Stimulated activated CD4-positive, alpha-beta T cell treated with anti-CD3 and anti-CD28 coated beads, TNF-alpha, amount 100 ng/mL, for 48 hours (primary cell): ENCODE results near the gene RARA.
"Not testable (repeated sequence)": the region's sequence is repeated elsewhere in the genome, so short reads cannot be mapped to it uniquely, and the experiment has no call there.

Experiments used
- DNase-seq, 3 donors: peaks; one replicate each; pipeline ENCODE4 v3.0.0-alpha.2; 2020; ENCODE audit warnings: low read depth in 3 of 3

The RARA gene

DNA sequence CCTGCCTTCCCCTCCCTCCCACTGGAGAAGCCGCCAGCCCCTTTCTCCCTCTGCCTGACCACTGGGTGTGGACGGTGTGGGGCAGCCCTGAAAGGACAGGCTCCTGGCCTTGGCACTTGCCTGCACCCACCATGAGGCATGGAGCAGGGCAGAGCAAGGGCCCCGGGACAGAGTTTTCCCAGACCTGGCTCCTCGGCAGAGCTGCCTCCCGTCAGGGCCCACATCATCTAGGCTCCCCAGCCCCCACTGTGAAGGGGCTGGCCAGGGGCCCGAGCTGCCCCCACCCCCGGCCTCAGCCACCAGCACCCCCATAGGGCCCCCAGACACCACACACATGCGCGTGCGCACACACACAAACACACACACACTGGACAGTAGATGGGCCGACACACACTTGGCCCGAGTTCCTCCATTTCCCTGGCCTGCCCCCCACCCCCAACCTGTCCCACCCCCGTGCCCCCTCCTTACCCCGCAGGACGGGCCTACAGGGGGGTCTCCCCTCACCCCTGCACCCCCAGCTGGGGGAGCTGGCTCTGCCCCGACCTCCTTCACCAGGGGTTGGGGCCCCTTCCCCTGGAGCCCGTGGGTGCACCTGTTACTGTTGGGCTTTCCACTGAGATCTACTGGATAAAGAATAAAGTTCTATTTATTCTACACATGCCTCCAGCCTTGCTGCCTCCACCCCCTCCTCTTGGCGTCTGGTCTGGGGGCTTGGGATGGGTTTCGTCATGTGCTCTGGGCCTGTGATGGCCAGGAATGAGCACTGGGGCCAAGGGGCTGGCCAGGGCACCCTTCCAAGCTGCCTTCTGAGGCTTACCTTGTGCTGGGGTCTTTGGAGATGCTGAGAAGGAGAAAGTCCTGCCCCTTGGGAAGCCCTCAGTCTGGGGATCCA, 48.3 kb downstream of the RARA start:
- DNase-seq = no peak

DNA sequence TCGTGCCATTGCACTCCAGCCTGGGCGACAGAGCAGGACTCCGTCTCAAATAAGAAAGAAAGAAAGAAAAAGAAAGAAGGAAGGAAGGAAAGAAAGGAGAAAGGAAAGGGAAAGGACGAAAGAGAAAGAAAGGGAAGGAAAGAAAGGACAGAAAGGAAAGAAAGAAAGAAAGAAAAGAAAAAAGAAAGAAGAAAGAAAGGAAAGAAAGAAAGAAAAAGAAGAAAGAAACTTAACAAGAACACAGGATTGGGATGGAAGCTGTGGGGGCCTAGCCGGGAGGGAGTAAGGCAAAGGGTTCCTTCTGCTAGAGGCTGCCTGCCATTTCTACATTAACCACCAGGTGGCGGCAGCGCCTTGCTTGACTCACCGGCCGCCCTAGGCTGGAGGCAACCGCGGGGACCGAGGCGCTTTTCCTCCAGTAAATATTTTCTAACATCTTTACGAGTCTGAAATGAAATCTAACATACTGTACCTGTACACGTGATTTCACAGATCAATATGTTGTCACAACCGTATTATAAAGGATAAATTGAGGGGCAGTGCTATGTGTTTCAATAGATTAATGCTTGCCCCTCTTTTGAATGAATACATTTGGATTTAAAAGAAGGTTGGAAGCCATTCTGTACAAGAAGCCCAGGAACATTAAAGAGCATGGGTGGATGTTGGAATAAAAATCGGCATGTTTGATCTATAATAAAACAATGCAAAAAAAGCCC, 49.5 kb downstream of the RARA start:
- DNase-seq = peak; percentile 76 to 87 (median 84)

DNA sequence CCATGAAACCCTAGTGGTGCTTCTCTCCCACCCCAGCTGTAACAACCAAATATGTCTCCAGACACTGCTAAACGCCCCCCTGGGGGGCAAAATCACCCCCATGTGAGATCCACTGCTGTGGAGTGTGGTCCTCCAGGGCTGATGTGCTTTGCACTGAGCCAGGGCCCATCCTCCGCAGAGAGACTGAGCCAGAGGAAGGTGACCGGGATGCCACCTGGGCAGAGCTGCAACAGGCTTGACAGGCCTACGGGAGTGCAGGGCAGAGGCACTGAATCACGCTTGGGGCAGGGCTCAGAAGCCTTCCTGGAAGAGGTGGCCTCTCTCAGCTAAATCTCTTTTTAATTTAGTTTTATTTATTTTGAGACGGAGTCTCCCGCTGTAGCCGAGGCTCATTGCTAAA, 51.1 kb downstream of the RARA start:
- DNase-seq = no peak

DNA sequence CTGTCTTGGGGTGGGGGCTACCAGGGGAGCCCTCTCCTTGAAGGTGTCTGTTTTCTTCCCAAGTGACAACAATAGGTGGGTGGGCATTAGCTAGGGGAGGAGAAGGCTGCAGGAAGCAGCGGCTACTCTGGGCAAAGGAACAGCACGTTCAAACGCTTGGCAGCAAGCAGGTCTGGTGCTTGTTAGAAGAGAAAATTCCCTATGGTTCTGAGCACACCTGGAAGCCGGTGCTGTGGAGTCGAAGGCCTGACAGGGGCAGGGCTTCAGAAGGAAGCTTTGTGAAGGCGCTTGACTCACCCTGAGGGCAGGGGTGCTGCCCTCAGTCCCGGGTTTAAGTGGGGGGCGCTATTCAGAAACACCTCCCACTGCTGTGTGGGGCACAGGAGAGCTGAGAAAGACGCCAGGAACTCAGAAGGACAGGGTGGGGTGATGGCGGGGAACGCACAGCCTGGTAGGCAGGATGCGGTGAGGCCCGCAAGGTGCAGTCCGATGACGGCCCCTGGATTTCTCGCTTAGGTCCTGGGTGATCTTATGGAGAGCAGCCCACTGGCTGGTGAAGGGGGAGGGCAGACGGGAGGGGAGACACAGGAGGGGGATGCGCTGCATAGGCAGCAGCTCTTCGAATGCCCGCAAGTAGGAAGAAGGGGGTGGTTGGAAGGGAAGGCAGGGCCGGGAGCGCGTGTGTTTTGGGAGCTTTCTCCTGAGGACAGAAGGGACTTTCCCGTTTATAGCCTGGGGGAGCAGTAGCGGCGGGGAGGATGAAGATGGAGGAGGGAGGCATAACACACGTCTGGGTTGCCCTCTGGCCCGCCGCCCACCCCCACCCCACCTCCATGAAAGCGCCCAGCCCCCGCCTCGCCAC, 52.3 kb downstream of the RARA start:
- DNase-seq = no peak

DNA sequence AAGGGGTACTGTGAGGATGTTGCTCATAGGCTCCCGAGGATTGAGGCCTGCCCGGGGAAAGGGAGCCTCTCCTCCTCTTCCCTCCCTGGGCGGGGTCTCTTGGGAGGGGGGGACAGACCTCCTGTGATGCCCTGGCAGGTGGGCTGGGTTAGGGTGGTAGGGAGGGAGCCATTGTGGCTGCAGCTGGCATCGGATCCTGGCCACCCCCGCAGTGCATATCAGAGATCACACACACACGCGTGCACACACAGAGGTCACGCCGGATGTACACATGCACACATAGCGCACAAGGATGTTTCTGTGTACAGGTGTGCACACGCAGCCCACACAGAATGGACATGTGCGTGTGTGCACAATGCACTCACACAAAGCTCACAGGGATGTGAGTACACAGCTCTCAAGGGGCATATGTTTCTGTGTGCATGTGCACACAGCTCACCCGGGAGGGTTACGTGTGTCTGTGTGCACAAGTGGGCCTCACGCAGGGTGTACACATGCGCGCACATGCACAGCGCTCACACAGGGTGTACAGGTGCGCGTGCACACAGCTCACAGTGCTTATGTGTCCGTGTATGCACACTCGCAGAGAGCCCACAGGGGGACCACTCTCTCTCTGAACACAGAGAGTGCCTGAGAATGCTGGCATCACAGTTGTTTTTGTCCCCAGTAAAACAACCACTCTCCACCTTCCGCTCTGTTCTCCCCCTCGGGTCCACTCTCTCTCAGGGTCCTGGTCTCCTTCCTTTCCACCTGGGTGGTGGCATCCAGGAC, 53.1 kb downstream of the RARA start:
- DNase-seq = no peak

DNA sequence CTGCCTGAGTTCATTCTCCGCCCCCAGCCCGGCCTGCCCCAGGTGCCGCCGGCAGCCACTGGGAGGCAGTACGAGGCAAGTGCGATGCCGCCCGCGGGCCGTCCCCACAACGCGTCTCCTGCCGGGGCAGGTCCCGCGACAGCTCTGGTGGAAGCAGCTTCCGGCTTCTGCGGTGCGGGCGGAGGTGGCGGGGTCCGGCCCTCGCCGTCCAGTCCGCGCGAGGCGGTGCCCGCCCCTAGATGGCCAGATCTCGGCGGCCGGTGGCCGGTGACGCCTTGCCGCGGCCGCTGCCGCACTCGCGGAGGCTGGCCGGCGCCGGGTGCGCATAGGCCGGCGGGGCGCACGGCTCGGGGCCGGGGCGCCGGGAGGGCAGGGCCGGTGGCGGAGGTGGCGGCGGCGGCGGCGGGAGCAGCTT, 53.7 kb downstream of the RARA start:
- DNase-seq = peak; percentile 72 to 87 (median 83)

DNA sequence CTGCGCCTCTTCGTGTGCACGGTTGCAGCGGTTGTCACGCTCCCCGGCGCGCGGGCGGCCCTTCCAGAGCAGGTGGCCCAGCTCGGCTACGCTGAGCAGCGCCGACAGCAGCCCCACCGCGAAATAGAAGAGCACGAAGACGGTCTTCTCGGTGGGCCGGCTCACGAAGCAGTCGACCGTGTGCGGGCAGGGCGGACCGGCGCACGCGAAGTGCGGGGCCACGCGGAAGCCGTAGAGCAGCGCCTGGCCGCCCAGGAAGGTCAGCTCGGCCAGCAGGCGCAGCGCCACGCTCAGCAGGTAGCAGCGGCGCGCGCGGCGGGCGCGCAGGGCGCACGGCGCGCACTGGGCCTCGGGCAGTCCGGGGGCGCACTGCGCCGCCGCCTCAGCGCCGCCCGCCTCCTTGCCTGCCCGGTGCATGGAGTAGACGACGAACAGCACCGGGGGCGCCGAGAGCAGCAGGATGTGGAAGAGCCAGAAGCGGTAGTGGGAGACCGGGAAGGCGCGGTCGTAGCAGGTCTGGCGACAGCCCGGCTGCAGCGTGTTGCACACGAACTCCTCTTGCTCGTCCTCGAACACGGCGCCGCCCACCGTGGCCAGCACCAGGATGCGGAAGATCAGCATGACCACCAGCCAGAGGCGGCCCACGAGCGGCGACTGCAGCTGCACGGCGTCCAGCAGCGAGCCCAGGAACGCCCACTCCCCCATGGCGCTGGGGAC, 54.3 kb downstream of the RARA start:
- no peak for DNase-seq

DNA sequence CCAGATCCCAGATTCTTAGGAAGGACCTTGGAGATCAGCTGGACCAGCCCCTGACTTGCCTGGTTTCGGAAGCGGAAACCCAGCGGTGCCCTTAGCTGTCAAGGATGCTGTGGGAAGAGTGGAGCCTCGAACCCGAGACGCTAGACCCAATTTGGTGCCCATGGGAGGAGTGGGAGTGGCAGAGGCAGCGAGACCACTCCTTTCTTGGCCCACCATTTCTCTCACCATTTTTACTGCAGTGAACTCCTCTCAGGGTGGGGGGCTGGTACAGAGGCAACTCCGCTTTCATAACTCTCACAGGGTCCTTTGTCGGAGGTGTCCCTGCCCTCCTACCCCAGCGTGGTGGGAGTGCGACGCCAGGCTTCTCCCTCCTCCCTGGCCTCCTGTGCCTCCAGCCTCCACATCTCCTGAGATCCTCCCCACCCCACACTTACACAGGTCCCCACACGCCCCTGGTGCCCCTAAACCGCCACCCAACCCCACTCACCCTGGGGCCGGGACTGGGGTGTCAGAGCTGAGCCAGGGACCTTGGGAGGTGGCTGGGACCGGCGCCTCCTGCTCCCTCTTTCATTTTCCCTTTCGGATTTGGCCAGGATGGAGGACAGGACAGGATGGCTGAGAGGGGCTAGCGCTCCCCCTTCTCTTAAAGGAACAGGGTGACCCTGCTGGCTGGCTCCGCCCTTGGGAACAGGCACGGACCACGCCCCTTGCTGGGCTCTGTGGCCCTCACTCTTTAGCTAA, 55.3 kb downstream of the RARA start, which contains the start of gene GJD3:
Gene GJD3, minus strand, starts transcription at position 617 of the 741 bp plus-strand sequence. CDS start 922 bp downstream, outside the sequence.
- no peak for DNase-seq

DNA sequence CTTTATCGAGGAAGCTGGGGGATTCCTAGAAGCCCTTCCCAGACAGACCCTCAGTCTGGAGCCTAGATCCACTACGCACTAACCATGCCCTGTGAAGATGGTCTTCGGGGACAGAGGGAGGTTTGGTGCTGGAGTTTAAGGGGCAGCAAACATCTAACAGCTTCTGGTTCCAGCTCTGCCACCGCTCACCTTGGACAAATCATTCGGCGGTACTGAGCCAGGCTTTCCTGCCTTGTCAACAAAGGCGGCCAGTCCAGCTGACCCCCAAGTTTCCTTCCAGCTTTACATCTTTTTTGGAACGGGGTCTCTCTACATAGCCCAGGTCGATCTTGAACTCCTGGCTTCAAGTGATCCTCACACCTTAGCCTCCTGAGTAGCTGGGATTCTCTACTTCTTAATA, 55.9 kb downstream of the RARA start:
- DNase-seq = no peak

DNA sequence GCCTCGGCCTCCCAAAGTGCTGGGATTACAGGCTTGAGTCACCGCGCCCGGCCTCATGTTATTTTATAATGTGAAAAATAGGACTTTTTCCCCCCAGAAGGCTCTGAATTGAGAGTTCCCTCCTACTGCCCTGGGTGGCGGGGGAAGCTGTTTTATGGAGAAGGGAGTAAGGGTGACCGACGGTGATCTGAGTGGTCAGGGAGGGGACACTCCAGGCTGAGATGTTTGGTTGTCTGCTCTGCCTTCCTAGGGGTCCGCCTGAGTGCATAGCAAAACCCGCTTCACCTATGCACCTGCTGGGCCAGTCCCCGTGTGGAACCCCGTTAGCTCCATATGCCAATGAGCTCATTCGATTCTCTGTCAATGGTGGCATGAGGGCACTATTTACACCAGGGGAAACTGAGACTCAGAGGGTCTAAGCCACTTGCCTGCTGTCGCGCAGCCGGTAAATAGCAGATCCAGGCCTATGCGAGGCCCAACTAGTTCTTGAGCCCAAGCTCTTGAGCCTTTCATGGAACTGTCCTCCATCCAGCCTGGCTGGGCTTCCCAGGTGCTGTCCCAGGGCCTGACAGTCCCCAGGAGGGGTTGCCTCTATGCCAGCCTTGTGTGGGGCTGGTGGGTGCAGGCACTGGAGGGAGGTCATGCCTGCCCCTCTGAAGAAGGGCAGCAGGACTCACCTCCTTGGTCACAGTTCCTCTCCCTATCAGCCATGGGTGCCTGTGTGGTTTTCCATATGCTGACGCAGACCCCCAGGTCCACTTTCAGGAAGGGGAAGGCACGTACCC, 57.3 kb downstream of the RARA start:
- no peak for DNase-seq

DNA sequence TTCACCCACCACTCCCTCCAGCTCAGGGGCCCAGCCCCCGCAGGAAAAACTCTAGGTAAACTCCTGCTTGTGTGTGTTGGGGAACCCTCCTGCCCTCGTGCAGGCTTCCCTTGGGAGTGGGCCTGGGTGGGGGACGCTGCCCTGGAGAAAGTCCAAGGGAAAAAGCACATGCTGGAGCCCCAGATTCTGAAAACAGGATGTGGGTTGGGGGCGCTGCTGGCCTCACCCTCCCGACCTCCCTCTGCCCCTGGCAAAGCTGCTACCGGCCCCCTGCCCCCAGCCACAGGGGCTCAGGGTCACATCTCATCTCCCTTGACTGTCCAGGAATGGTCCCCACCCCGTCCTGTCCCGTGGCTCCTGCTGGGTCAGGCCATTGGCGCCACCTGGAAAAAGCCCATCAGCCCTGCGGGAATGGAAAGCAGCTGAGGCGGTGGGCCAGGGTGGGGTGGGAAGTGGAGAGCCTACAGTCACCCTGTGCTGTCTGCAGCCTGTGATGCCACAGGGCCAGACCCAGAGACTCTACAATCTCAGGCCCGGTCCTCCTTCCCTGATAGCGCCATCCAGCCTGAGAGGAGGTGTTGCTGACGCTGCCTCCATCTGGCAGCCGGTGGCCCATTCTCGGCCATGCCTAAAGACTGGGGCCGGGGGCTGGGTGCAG, 58.0 kb downstream of the RARA start:
- no peak for DNase-seq

DNA sequence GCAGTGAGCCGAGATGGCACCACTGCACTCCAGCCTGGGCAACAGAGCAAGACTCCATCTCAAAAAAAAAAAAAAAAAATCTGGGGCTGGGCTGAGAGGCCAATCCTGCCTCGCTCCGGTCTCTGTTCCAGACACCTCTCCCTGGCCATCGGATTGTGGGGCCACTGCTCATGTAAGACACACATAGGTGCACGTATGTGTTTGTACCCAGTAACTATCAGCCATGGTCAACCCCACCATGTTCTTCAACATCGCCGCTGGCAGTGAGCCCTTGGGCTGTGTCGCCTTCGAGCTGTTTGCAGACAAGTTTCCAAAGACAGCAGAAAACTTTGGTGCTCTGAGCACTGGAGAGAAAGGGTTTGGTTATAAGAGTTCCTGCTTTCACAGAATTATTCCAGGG, 58.7 kb downstream of the RARA start:
- not testable (repeated sequence) for DNase-seq

DNA sequence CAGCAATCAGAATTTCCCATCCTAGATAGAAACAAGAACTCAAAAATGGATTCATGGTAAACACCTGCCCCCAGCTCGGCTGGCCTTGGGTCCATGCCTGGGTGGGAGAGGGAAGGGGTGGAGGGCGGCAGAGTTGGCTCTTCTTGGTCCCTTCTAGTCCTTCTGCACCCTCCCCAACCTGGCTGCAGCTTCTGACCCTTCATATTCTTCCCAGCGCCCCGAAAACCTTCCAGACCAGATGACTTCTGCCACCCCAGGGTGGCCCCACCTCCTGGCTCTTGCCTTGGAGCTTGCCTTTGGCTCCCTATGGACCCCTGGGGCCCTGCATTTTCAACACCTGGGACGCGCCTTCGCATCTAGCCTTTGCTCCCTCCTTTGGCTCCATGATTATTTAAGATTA, 60.9 kb downstream of the RARA start:
- no peak for DNase-seq

DNA sequence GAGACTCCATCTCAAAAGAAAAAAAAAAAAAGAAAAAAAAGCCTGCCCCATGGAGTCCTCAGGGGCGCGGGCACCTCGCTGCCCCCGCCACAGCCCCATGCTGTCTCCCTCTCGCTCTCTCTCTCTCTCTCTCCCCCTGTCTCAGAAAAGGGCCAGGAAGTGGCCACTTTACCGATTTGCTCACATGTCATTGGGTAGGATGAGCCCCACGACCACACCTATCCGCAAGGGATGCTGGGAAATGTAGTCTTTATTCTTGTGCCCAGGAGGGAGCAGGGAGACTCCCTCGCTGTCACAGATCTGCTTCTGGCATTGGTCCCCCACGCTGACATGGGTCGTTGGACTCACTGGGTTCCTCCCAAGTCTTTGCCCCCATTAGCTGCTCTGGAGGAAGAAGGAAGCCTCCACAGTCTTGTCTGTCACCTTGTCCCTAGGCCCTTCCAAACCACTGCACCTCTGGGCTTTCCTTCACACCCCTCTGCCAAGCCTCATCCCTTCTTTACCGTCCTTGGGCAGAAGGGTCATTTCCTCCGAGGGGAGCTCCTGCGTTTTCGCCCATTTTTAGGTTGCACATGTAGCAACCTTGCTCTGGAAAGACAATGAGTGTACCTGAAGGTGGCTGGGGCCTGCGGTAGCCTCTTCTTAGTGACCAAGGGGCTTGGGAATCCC, 62.4 kb downstream of the RARA start:
- no peak for DNase-seq

DNA sequence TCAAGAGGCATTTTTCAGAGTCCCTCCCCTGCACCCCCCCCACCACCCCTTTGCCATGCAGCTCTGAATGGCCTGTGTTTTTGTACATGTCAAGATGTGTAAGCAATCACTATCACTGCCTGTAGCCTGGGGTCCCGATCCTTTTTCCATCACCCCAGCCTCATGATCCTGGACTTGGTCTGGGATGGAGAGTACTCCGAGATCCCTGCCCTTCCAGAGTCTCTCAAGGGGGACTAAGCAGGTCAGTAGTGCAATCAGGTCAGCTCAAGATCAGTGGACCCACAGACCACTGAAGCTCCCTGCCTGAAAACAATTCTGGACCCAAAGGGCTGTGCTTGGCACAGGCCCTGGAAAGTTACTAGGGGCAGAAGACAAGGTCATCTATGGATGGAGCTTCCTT, 63.1 kb downstream of the RARA start:
- no peak for DNase-seq

DNA sequence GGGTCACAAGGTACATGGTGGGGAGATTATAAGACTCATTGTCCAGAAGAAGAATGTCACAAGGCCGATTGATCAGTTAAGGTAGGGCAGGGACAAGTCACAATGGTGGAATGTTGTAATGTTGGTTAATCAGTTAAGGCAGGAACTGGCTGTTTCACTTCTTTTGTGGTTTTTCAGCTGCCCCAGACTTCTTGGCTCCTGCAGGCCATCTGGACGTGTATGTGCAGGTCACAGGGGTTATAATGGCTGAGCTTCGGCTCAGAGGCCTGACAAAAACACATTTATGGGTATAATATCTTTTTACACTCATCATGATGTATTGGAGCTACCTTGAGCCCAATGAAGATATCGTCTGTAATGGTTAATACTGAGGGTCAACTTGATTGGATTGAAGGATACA, 63.7 kb downstream of the RARA start:
- DNase-seq = not testable (repeated sequence)

DNA sequence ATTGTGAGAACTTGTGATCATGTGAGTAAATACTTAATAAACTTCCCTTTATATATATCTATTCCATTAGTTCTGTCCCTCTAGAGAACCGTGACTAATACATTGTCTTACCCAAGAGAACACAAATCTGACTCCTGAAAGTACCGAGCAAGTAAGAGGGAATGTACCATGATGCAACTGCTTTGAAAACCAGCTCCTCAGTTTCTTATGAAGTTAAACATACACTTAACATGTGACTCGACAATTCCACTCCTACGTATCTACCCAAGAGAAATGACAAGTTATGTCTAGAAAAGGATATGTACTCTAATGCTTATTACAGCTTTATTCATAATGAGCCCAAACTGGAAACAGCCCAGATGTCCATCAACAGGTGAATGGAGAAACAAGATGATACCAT, 64.3 kb downstream of the RARA start:
- no peak for DNase-seq

DNA sequence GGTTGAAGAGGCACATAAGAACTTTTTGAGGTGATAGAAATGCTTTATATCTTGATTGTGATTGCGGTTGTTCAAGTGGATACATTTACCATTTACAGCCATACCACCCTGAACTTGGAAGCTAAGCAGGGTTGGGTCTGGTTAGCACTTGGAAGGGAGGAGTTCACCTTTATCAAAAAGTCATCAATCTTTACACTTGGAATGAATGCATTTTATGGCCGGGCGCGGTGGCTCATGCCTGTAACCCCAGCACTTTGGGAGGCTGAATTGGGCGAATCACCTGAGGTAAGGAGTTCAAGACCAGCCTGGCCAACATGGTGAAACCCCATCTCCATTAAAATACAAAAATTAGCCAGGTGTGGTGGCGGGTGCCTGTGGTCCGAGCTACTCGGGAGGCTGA, 65.0 kb downstream of the RARA start:
- DNase-seq = no peak
